WTC11 (cell line): ENCODE data around the gene PSMC4. TPM values are rescaled to one million over a fixed set of nuclear protein-coding genes. Genes with fewer than 3 reads are reported as not detected.

Source experiments
- ATAC-seq: fragments of 200-7000 bp; cut with Tn5 transposase; 2 replicates; pipeline ENCODE4 v1.10.0; 2021; ENCODE audit warnings: mild to moderate bottlenecking, moderate library complexity
- CTCF ChIA-PET: fragments of 300-600 bp; sonication (Branson Sonifier 250); formaldehyde crosslinking; loops from one replicate; lab custom pipeline; 2021; ENCODE audit warnings: antibody characterized with exemption; lab: Charles Lee
- POLR2A ChIA-PET: fragments of 350-600 bp; sonication (Branson Sonifier 250); formaldehyde crosslinking; loops from one replicate; lab custom pipeline; 2021; ENCODE audit warnings: antibody characterized with exemption; lab: Charles Lee
- DNase-seq: peaks from one replicate; pipeline ENCODE4 v3.0.0; 2021; ENCODE audit warnings: low spot score
- H3K27ac Mint-ChIP-seq: 2 replicates; pipeline ENCODE4 v1.8.0; 2021; ENCODE audit warnings: mixed read lengths
- H3K27me3 Mint-ChIP-seq: 2 replicates; pipeline ENCODE4 v1.8.0; 2021; ENCODE audit warnings: low read depth, mild to moderate bottlenecking, moderate library complexity, mixed read lengths
- H3K36me3 Mint-ChIP-seq: 2 replicates; pipeline ENCODE4 v1.8.0; 2021; ENCODE audit warnings: mixed read lengths
- H3K4me1 Mint-ChIP-seq: 2 replicates; pipeline ENCODE4 v1.8.0; 2022; ENCODE audit warnings: mixed read lengths
- H3K4me3 Mint-ChIP-seq: 2 replicates; pipeline ENCODE4 v1.8.0; 2021; ENCODE audit warnings: mild to moderate bottlenecking, moderate library complexity, mixed read lengths
- H3K9me3 Mint-ChIP-seq: 2 replicates; pipeline ENCODE4 v1.8.0; 2021; ENCODE audit warnings: mixed read lengths
- ATF6 ChIP-seq: sonication (generic); formaldehyde crosslinking; IDR thresholded peaks from 2 replicates; pipeline ENCODE4 v1.8.1; 2023; ENCODE audit warnings: mild to moderate bottlenecking, missing genetic modification reagents
- CBFB ChIP-seq: sonication (generic); formaldehyde crosslinking; IDR thresholded peaks from 2 replicates; pipeline ENCODE4 v1.8.1; 2022; ENCODE audit warnings: mild to moderate bottlenecking, low read depth, missing genetic modification reagents
- CDX4 ChIP-seq: fragments of 250-450 bp; sonication (Bioruptor Pico); IDR thresholded peaks from 2 replicates; pipeline ENCODE4 v1.9.0; 2021; ENCODE audit warnings: moderate library complexity, mild to moderate bottlenecking, inconsistent platforms, borderline replicate concordance
- ELF4 ChIP-seq: sonication (generic); formaldehyde crosslinking; IDR thresholded peaks from 2 replicates; pipeline ENCODE4 v1.8.1; 2022; ENCODE audit warnings: low read depth, mild to moderate bottlenecking, moderate library complexity, missing genetic modification reagents
- ETV6 ChIP-seq: sonication (generic); formaldehyde crosslinking; IDR thresholded peaks from 2 replicates; pipeline ENCODE4 v1.8.1; 2022; ENCODE audit warnings: mild to moderate bottlenecking, missing genetic modification reagents
- GABPB1 ChIP-seq: sonication (generic); formaldehyde crosslinking; IDR thresholded peaks from 2 replicates; pipeline ENCODE4 v1.8.1; 2023; ENCODE audit warnings: mild to moderate bottlenecking, missing genetic modification reagents
- GTF2I ChIP-seq: fragments of 250-450 bp; sonication (Bioruptor Pico); conservative IDR thresholded peaks from 2 replicates; pipeline ENCODE4 v1.4.0; 2021; ENCODE audit warnings: mild to moderate bottlenecking
- NFATC4 ChIP-seq: fragments of 250-450 bp; sonication (Bioruptor Pico); IDR thresholded peaks from 2 replicates; pipeline ENCODE4 v1.9.0; 2021; ENCODE audit warnings: mild to moderate bottlenecking
- NFYB ChIP-seq: sonication (generic); formaldehyde crosslinking; conservative IDR thresholded peaks from 2 replicates; pipeline ENCODE4 v1.8.0; 2022; ENCODE audit warnings: low read depth, missing genetic modification reagents
- NR1H2 ChIP-seq: sonication (generic); formaldehyde crosslinking; IDR thresholded peaks from 2 replicates; pipeline ENCODE4 v1.9.0; 2021; ENCODE audit warnings: mild to moderate bottlenecking, moderate library complexity, missing genetic modification reagents
- PRDM15 ChIP-seq: sonication (generic); formaldehyde crosslinking; IDR thresholded peaks from 2 replicates; pipeline ENCODE4 v1.8.0; 2022; ENCODE audit warnings: missing genetic modification reagents
- SMAD3 ChIP-seq: sonication (generic); formaldehyde crosslinking; IDR thresholded peaks from 2 replicates; pipeline ENCODE4 v1.8.0; 2022; ENCODE audit warnings: missing genetic modification reagents, mild to moderate bottlenecking, borderline replicate concordance
- SOX15 ChIP-seq: fragments of 250-450 bp; sonication (Bioruptor Pico); IDR thresholded peaks from 2 replicates; pipeline ENCODE4 v1.9.0; 2021; ENCODE audit warnings: mild to moderate bottlenecking
- TEAD4 ChIP-seq: sonication (generic); formaldehyde crosslinking; IDR thresholded peaks from 2 replicates; pipeline ENCODE4 v1.8.0; 2022; ENCODE audit warnings: mild to moderate bottlenecking, missing genetic modification reagents
- ZNF232 ChIP-seq: sonication (generic); formaldehyde crosslinking; IDR thresholded peaks from 2 replicates; pipeline ENCODE4 v1.8.0; 2022; ENCODE audit warnings: mild to moderate bottlenecking, missing genetic modification reagents
- ZNF671 ChIP-seq: fragments of 250-450 bp; sonication (Bioruptor Pico); IDR thresholded peaks from 2 replicates; pipeline ENCODE4 v1.8.0; 2021; ENCODE audit warnings: mild to moderate bottlenecking
- total RNA-seq: library from RNA; stranded (reverse); gene quantifications from 3 replicates; pipeline ENCODE4 v1.2.3, GENCODE V29; 2021
- TF ChIP-seq, protein P1 (sequence below): sonication (generic); formaldehyde crosslinking; IDR thresholded peaks from 2 replicates; pipeline ENCODE4 v1.8.1; 2022; ENCODE audit warnings: mild to moderate bottlenecking, missing genetic modification reagents, moderate library complexity, borderline replicate concordance
- TF ChIP-seq, protein P2 (sequence below): sonication (generic); formaldehyde crosslinking; IDR thresholded peaks from 2 replicates; pipeline ENCODE4 v1.8.1; 2023; ENCODE audit warnings: mild to moderate bottlenecking, missing genetic modification reagents, moderate library complexity
- TF ChIP-seq, protein P3 (sequence below): sonication (generic); formaldehyde crosslinking; IDR thresholded peaks from 2 replicates; pipeline ENCODE4 v1.8.0; 2022; ENCODE audit warnings: mild to moderate bottlenecking, missing genetic modification reagents

Gene PSMC4
- total RNA-seq, 1 experiment from 2014 or later, result 105 TPM

DNA sequence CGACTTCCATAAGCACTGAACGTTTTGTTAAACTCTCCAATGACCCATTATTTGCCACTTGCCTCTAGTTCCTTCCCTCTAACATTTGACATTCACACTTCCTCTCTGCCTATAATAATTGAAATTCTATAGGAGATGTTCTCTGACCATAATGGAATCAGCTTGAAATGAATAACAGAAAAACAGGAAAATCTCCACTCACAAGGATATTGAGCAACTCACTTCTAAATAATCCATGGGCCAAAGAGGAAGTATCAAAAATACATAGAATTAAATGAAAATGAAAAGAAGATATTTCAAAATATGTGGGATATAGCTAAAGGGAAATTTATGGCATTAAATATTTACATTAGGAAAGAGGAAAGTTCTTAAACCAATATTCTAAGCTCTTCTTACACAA, 33.2 kb upstream of the PSMC4 start (continued):
- TF ChIP-seq PRDM15 (CRISPR knock-in tag), result no peak
- TF ChIP-seq ATF6 (CRISPR knock-in tag), result no peak
- no peak for TF ChIP-seq SMAD3 (CRISPR knock-in tag)

GRCh38 chr19:39939556-39939955, 31.4 kb upstream of the PSMC4 start:
- TF ChIP-seq, protein P1, sequence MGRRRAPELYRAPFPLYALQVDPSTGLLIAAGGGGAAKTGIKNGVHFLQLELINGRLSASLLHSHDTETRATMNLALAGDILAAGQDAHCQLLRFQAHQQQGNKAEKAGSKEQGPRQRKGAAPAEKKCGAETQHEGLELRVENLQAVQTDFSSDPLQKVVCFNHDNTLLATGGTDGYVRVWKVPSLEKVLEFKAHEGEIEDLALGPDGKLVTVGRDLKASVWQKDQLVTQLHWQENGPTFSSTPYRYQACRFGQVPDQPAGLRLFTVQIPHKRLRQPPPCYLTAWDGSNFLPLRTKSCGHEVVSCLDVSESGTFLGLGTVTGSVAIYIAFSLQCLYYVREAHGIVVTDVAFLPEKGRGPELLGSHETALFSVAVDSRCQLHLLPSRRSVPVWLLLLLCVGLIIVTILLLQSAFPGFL (CRISPR knock-in tag), result no peak
- TF ChIP-seq ETV6 (CRISPR knock-in tag) (no peak), ATF6 (CRISPR knock-in tag) (no peak), CBFB (CRISPR knock-in tag) (no peak), GTF2I (no peak), GABPB1 (CRISPR knock-in tag) (no peak), ELF4 (no peak), CDX4 (no peak), SOX15 (CRISPR knock-in tag) (no peak), ZNF232 (CRISPR knock-in tag) (no peak), NFYB (no peak), ZNF671 (CRISPR knock-in tag) (no peak), TEAD4 (CRISPR knock-in tag) (no peak), NFATC4 (no peak), NR1H2 (CRISPR knock-in tag) (no peak)
- TF ChIP-seq, protein P2, sequence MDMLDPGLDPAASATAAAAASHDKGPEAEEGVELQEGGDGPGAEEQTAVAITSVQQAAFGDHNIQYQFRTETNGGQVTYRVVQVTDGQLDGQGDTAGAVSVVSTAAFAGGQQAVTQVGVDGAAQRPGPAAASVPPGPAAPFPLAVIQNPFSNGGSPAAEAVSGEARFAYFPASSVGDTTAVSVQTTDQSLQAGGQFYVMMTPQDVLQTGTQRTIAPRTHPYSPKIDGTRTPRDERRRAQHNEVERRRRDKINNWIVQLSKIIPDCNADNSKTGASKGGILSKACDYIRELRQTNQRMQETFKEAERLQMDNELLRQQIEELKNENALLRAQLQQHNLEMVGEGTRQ (CRISPR knock-in tag), result no peak
- TF ChIP-seq, protein P3, sequence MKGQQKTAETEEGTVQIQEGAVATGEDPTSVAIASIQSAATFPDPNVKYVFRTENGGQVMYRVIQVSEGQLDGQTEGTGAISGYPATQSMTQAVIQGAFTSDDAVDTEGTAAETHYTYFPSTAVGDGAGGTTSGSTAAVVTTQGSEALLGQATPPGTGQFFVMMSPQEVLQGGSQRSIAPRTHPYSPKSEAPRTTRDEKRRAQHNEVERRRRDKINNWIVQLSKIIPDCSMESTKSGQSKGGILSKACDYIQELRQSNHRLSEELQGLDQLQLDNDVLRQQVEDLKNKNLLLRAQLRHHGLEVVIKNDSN (CRISPR knock-in tag), result no peak
- Mint-ChIP-seq H3K36me3 (no peaks in the 10 kb centered on the region), H3K4me1 (0 out of 2 replicates have a peak, but pooled peaks cover 12% of the 10 kb centered on the region), H3K4me3 (no peak overlapping the region), H3K27me3 (peaks cover under 1% of the 10 kb centered on the region), H3K9me3 (no peaks in the 10 kb centered on the region), H3K27ac (no peak overlapping the region)
- no peak for DNase-seq
- ChIA-PET CTCF (no interaction called here), POLR2A (no interaction called here)
- no peak for ATAC-seq
